Stimulated activated naive CD4-positive, alpha-beta T cell treated with Interleukin-2 at 50 U/mL for 16 hours (primary cell): ENCODE results near the gene CNKSR3.

Experiments used
- DNase-seq: peaks from one replicate; lab custom pipeline; 2025; lab: John Stamatoyannopoulos, UW

Gene CNKSR3

GRCh38 chr6:154479351-154479769 is 31.1 kb downstream of the CNKSR3 start:
- DNase-seq, result no peak

DNA sequence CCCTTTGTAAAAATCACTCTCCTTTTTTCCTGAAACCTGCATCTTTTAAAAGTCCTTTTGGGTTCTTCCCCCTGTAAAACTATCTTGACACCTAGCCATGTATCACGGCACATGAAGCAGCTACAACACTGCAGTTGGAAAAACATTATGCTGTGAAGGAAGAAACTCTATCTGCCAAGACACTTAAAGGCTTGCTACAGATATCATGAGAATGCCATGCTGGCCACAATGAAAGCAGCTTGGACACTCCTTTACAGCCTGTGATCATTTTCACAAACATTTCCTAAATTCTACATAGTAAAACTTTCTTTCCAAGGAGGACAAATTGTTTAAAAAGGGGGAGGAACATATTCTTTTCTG is 31.8 kb downstream of the CNKSR3 start:
- DNase-seq, result no peak

GRCh38 chr6:154478021-154478700 is 32.3 kb downstream of the CNKSR3 start:
- no peak for DNase-seq

- no peak for DNase-seq
Measured at GRCh38 chr6:154476494-154476893, 34.0 kb downstream of the CNKSR3 start.

GRCh38 chr6:154474648-154475428 is 35.6 kb downstream of the CNKSR3 start:
- no peak for DNase-seq

- no peak for DNase-seq
Measured at GRCh38 chr6:154473324-154473723, 37.2 kb downstream of the CNKSR3 start.

DNA sequence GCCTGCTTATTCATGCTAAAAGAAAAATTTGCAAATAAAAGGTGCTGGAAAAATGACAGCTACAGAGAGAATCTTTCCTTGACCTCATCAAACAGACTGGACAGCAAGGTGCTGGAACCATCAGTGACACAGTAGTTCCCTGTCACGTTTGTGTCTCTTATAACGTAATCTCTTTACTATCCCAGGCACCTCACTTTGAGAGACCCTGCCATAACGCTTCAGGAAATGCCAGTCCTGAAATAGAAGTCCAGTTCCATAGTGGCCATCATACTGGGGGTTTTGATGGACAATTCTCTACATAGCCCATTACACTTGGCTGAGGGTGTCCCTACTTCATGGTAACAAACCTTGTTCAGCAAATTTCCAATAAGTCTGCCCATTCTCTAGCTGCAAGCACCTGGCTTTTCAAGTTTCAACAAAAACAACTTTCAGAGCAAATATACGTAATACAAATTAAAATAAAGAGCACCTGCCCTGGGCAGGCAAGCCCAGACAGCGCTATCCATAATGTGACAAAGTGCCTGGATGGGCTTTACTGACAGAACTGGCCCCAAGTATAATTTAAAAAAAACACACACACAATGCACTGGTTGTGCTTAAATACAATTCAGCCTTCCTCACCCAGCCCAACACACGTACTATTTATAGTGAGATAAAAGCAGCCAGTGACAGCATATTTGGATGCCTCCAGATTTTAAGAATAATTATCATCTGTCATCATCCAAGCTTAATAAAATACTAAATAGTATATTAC is 38.7 kb downstream of the CNKSR3 start:
- DNase-seq, result no peak

- DNase-seq, result no peak
Measured at GRCh38 chr6:154469306-154469935, 41.1 kb downstream of the CNKSR3 start.

- no peak for DNase-seq
Measured at GRCh38 chr6:154468760-154469159, 41.7 kb downstream of the CNKSR3 start.

DNA sequence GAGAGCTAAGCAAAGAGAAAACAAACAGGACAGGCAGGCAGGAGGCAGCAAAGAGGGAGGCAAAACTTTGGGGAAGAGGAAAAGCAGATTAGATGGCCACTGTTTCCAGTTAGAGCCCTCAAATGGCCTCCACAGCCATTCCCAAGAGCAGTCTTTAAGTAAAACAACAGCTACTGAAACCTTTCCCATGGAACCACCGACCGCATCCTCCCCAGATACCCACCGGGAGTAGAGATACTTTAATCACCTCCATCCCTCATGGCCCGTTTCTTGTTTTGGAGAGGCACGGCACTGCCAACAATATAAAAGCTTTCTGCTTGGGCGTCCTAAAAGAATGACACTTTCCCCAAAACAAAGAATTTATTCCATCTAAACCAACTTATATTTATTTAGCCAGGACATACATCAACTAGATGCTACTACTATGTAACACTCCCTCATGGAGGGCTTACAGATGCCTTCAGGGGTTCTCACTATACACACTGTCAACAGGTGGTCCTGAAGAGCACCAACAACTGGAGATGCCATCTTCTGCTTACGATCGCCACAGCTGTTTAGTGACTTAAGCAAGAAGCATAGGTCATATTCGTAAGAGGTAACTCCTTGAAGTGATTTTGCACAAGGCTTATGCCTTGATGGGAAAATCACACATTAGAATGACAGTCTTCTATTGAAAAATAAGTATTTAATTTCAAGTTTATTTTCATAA is 43.4 kb downstream of the CNKSR3 start:
- no peak for DNase-seq

- DNase-seq, result no peak
Measured at GRCh38 chr6:154466139-154466538, 44.3 kb downstream of the CNKSR3 start.

DNA sequence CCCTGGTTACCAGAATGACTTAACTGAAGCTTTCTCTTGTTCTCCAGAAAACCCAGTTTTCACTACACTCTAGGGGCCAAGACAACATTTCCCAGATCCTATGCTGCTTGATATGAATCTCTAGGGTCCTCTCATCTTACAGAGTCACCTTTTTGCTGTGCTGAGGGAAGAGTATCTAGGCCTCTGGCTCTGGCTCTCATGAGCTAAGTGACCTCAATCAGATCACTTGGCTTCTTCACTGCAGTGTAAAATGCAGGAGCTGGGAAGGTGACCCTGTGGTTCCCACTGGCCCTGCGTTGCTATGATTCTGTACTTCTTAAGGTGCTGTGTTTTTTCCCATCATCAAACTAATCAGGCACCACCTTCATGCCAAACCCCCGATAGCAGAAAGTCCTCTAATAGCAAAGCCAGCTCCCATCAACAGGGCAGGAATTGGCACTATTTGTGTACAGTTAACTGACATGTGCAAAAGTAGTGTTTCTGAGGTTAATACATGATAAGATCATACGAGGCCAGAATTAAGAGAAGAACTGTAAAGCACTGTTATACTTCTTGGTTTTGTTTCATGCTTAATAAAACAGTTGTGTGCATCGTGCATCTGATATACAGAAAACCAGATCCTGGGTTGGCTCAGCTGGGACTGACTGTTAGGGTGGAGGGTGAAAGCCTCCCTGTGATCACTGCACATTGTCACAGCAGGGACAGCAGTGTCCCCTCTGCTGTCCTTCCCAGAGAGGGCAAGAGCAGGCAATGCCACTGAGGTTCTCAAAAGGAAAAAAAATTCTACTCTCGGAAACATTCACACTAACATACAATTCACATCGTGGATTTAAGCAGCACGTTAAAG is 46.7 kb downstream of the CNKSR3 start:
- DNase-seq, result no peak

DNA sequence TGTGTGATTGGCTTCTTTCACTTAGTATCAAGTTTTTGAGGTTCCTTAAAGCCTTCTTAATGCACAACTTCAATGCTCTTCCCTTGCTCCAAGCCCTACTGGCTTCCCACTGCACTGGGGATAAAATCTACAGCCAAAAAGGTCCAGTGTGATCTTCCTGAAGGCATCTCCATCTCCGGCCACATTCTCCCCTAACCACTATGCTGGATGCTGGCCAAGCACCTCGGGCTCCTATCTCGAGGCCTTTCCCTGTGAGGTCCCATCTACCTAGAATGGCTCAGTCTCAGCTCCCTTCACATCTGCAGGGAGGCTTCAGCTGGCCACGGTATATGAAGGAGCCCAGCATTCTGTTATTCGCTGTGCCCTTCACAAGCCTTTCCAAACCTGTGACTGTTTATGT is 48.1 kb downstream of the CNKSR3 start:
- DNase-seq, result no peak

- no peak for DNase-seq
Measured at GRCh38 chr6:154461348-154461747, 49.1 kb downstream of the CNKSR3 start.

DNA sequence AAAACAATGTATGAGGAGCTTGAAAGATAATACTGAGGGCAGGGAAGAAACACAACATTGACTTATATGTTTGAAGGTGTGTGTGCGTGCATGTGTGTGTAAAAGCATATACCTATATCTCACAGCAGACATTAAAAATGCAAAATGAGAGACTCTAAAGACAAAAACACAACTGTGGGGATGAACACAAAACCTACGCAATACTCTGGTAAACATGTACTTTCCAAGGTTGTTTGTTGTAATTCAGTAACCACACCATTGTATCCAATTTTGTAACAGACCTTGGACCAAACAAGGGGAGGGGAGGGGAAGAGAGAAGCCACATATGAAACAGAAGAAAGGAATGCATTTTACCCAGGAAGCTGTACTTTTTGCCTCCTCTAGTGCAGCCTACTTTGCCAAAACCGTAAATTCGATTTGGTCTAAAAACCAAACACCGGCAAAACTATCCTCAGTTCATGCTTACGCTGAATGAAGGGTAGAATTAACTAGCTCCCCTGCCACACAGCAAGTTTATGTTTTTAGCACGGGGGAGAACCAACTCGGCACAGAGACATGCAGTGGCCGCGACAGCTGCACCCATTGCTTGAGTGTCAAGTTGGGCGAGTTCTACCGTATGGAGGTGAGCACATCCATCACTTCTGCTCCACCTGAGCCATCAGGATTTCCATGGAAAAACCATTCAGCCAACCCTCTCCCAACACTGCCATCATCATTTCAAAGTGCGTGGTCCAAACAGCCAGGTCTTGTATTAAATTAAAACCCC is 50.0 kb downstream of the CNKSR3 start:
- no peak for DNase-seq

DNA sequence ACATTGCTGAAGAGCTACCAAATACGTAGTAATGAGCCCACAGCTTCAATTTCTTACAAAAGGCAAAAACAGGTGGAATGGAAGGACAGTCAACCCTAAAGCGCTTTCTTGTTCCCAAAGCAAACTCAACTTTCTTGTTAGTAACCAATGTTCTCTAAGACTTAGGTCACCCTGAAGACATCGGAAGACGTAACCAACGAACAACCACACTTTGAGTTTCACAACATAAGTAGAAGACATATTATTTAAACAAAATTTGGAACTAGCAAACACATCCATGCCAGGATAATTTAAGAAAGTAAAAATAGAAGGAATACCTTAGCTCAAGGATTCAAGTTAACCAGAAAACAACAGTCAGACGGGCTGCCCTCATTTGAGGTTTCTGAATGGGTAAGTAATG is 51.0 kb downstream of the CNKSR3 start:
- no peak for DNase-seq

DNA sequence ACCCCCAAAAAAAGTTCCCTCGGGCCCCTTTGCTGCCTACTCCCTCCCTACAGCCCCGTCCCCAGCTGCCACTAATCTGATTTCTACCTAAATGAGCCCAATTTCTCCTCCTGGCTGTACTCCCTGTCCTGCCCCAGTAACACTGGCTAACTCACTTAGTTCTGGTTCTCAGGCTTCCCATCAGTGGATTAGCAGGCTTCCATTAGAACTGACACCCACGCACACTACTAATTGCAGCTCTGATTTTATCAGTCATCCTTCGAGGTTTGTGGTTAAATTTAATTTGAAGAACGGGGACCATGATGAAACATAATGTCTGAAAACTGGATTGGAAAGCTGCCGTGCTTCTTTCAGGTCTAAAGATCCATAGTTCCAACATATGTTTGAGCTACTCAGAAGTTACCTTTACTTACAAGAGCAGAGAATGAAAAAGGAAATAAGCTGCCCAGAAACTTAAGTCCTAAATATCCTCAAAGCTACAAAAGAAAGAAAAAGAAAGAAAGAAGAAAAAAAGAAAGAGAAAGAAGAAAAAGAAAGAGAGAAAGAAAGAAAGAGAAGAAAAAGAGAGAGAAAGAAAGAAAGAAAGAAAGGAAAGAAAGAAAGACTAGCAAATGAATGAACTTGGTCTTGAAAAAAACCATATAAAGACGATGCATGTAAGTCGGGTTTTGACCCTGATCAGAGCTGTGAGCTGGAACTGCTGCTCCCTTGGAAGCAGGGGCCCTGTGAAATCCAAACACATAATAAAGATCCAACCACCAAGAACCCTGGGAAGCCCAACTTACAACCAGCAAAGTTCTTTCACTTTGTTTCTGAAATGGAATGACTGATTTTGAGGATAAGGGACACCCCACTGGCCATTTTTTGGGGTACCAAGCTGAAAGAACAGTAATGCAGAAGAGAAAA is 51.7 kb downstream of the CNKSR3 start:
- no peak for DNase-seq

GRCh38 chr6:154457881-154458284 is 52.6 kb downstream of the CNKSR3 start:
- DNase-seq, result no peak
